Subcutaneous abdominal adipose tissue (tissue), 5 donors: ENCODE measurements around the gene HSPA8.

Experiments used
- H3K27ac ChIP-seq: one replicate; pipeline ENCODE4 v1.7.0; 2013; ENCODE audit warnings: low read depth, mild to moderate bottlenecking, inconsistent platforms, low read length, moderate library complexity
- H3K27me3 ChIP-seq, 5 donors: one replicate each; pipeline ENCODE4 v1.7.0; 2013; ENCODE audit warnings: low read length in 5 of 5, inconsistent platforms in 1 of 5; ENCODE audit not compliant: control insufficient read depth in 5 of 5, insufficient read depth in 4 of 5
- H3K36me3 ChIP-seq, 5 donors: one replicate each; pipeline ENCODE4 v1.7.0; 2013; ENCODE audit warnings: low read length in 5 of 5; ENCODE audit not compliant: control insufficient read depth in 5 of 5, insufficient read depth in 5 of 5
- H3K4me1 ChIP-seq, 5 donors: one replicate each; pipeline ENCODE4 v1.7.0; 2013; ENCODE audit warnings: low read length in 5 of 5, mild to moderate bottlenecking in 3 of 5, moderate library complexity in 1 of 5; ENCODE audit not compliant: control insufficient read depth in 5 of 5, insufficient read depth in 5 of 5
- H3K4me3 ChIP-seq, 5 donors: one replicate each; pipeline ENCODE4 v1.7.0; 2013; ENCODE audit warnings: low read length in 5 of 5, low read depth in 1 of 5
- H3K9ac ChIP-seq, 5 donors: one replicate each; pipeline ENCODE4 v1.7.0; 2013; ENCODE audit warnings: low read length in 5 of 5, mild to moderate bottlenecking in 4 of 5, moderate library complexity in 3 of 5
- H3K9me3 ChIP-seq, 5 donors: one replicate each; pipeline ENCODE4 v1.7.0; 2013; ENCODE audit warnings: low read length in 5 of 5; ENCODE audit not compliant: control insufficient read depth in 5 of 5
- donor health status: healthy.
- donor health status: healthy.
- donor health status: healthy.
- donor health status: healthy.
- donor health status: healthy.

HSPA8 gene

GRCh38 chr11:123033895-123034294 is 28.0 kb downstream of the HSPA8 start:
- Histone ChIP-seq H3K9me3 (no peaks in the 10 kb centered on the region), H3K9ac (no peak overlapping the region), H3K4me1 (no peaks in the 10 kb centered on the region), H3K4me3 (no peak overlapping the region), H3K27ac (no peak overlapping the region), H3K27me3 (no peaks in the 10 kb centered on the region), H3K36me3 (no peaks in the 10 kb centered on the region)

GRCh38 chr11:123030517-123030916 is 31.4 kb downstream of the HSPA8 start:
- no peak overlapping the region for H3K27ac ChIP-seq
- no peaks in the 10 kb centered on the region for H3K36me3 ChIP-seq
- H3K4me1 ChIP-seq = no peaks in the 10 kb centered on the region
- H3K9me3 ChIP-seq = no peaks in the 10 kb centered on the region
- no peak overlapping the region for H3K4me3 ChIP-seq
- H3K9ac ChIP-seq = no peak overlapping the region
- no peaks in the 10 kb centered on the region for H3K27me3 ChIP-seq

- Histone ChIP-seq H3K4me3 (no peak overlapping the region), H3K27me3 (peaks cover 0 to 3% (median 2%) of the 10 kb centered on the region in 5 donors), H3K9ac (no peak overlapping the region), H3K4me1 (peaks cover 0 to 8% (median 0%) of the 10 kb centered on the region in 5 donors), H3K27ac (no peak overlapping the region), H3K9me3 (no peaks in the 10 kb centered on the region), H3K36me3 (no peaks in the 10 kb centered on the region)
Measured at GRCh38 chr11:123020968-123021367, 41.0 kb downstream of the HSPA8 start.

- Histone ChIP-seq H3K36me3 (no peaks in the 10 kb centered on the region), H3K9me3 (no peaks in the 10 kb centered on the region)
Measured at GRCh38 chr11:123018702-123019101, 43.2 kb downstream of the HSPA8 start.

GRCh38 chr11:123011510-123011909 is 50.4 kb downstream of the HSPA8 start:
- no peaks in the 10 kb centered on the region for H3K4me1 ChIP-seq
- H3K4me3 ChIP-seq = no peak overlapping the region
- H3K36me3 ChIP-seq = no peaks in the 10 kb centered on the region
- H3K27ac ChIP-seq = no peak overlapping the region
- peaks cover 0 to under 1% (median 0%) of the 10 kb centered on the region in 5 donors for H3K27me3 ChIP-seq
- H3K9ac ChIP-seq = no peak overlapping the region
- H3K9me3 ChIP-seq = no peaks in the 10 kb centered on the region

More at GRCh38 chr11:123018702-123019101, 43.2 kb downstream of the HSPA8 start:
- H3K9ac ChIP-seq = no peak overlapping the region
- peaks cover 0 to 3% (median 2%) of the 10 kb centered on the region in 5 donors for H3K27me3 ChIP-seq
- H3K4me1 ChIP-seq = peaks cover 0 to 8% (median 0%) of the 10 kb centered on the region in 5 donors
- no peak overlapping the region for H3K4me3 ChIP-seq
- no peak overlapping the region for H3K27ac ChIP-seq
